HG03575 (cell line): Measurements from ENCODE around the gene OR8B8.
"Not testable (repeated sequence)": the region's sequence is repeated elsewhere in the genome, so short reads cannot be mapped to it uniquely, and the experiment has no call there.

Experiments
- ATAC-seq: cut with Tn5 transposase; IDR thresholded peaks from one replicate; pipeline ENCODE4 v1.9.1; 2021; ENCODE audit not compliant: unreplicated experiment, insufficient number of reproducible peaks, low FRiP score; ENCODE audit errors: extremely low read depth

OR8B8 gene

GRCh38 chr11:124446916-124447315 is 1.4 kb upstream of the OR8B8 start:
- ATAC-seq = no peak

GRCh38 chr11:124442847-124443246 is 2.6 kb downstream of the OR8B8 start:
- no peak for ATAC-seq

GRCh38 chr11:124442442-124442841 is 3.1 kb downstream of the OR8B8 start:
- ATAC-seq = no peak

- ATAC-seq = no peak
Measured at GRCh38 chr11:124441519-124441918, 4.0 kb downstream of the OR8B8 start.

- ATAC-seq = no peak
Measured at GRCh38 chr11:124441081-124441480, 4.4 kb downstream of the OR8B8 start.

GRCh38 chr11:124440608-124441007 is 4.9 kb downstream of the OR8B8 start:
- ATAC-seq = no peak

GRCh38 chr11:124434699-124435098 is 10.8 kb downstream of the OR8B8 start:
- no peak for ATAC-seq

- ATAC-seq = no peak
Measured at GRCh38 chr11:124429599-124429998, 15.9 kb downstream of the OR8B8 start.

- no peak for ATAC-seq
Measured at GRCh38 chr11:124424384-124424921, 21.0 kb downstream of the OR8B8 start, which contains the start of gene OR8B4. OR8B4 (minus strand) TSS chr11:124424871; CDS start chr11:124424871, 0 bp downstream.

- ATAC-seq = no peak
Measured at GRCh38 chr11:124421043-124421442, 24.5 kb downstream of the OR8B8 start.

GRCh38 chr11:124415356-124415923 is 30.1 kb downstream of the OR8B8 start:
- ATAC-seq = no peak

GRCh38 chr11:124409906-124410305 is 35.6 kb downstream of the OR8B8 start:
- no peak for ATAC-seq

GRCh38 chr11:124405581-124405980 is 39.9 kb downstream of the OR8B8 start:
- ATAC-seq = no peak

- not testable (repeated sequence) for ATAC-seq
Measured at GRCh38 chr11:124403186-124403585, 42.3 kb downstream of the OR8B8 start.

GRCh38 chr11:124402326-124402922 is 43.1 kb downstream of the OR8B8 start:
- ATAC-seq = peak; percentile 85

GRCh38 chr11:124398924-124399323 is 46.6 kb downstream of the OR8B8 start, which contains the start of gene OR8B3:
OR8B3 (minus strand) TSS chr11:124399024; CDS start chr11:124397351, 1,673 bp downstream.
- ATAC-seq = no peak

GRCh38 chr11:124396847-124397246 is 48.6 kb downstream of the OR8B8 start:
- not testable (repeated sequence) for ATAC-seq

- ATAC-seq = no peak
Measured at GRCh38 chr11:124394408-124394807, 51.1 kb downstream of the OR8B8 start.
